ENCODE measurements around the gene MPC1.

The MPC1 gene

DNA sequence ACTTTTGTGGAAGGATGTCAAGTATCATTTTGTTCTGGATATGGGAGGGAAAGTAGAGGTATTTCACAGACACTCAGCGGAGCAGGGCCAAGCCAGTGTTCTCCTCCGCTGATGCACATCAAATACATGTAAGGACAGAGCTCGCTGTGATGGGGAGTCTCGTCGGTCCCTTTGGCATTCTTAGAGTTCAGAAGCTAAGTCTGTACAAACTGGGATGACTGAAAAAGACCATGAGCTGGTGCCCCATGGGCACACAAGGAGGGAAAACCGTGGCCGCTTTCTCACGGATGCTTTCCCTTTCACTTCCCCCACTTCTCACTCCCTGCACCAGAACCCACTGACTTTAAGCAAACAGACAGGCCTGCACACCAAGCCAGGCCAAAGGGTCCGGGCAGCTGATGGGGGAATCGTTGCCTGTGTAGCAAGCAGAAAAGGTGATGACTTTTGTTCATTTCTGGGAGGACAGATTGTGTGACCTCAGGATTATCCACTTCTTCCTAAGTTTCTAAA, 27.7 kb upstream of the MPC1 start:
- Histone ChIP-seq H3K4me1 (ENCODE audit: low read length) (no peaks in the 10 kb centered on the region), H3K4me3 (ENCODE audit: low read length) (no peak overlapping the region), H3K9me2 (replicated peaks; ENCODE audit: insufficient read depth, low read length) (no peaks in the 10 kb centered on the region), H3K79me2 (ENCODE audit: low read length) (no peaks in the 10 kb centered on the region), H4K20me1 (ENCODE audit: insufficient read depth, low read length) (no peaks in the 10 kb centered on the region), H3K27ac (ENCODE audit: low read length) (no peak overlapping the region), H3K9ac (ENCODE audit: low read length) (no peak overlapping the region), H3K4me2 (ENCODE audit: low read depth, low read length) (no peak overlapping the region), H3K36me3 (replicated peaks; ENCODE audit: insufficient read depth, low read length) (no peaks in the 10 kb centered on the region), H3K27me3 (replicated peaks; ENCODE audit: insufficient read depth, low read length) (no peaks in the 10 kb centered on the region), H2AFZ (ENCODE audit: low read length) (no peak overlapping the region), H3K9me3 (replicated peaks; ENCODE audit: insufficient read depth, low read length) (no peaks in the 10 kb centered on the region), H3F3A (ENCODE audit: insufficient read depth, low read length) (no peaks in the 10 kb centered on the region)
- TF ChIP-seq EZH2phosphoT487 (IDR thresholded peaks at IDR 0.05; ENCODE audit: low read length) (no peak), EZH2 (optimal IDR thresholded peaks at IDR 0.05; ENCODE audit: low read depth, low read length) (no peak)
- TF ChIP-seq, protein P1, sequence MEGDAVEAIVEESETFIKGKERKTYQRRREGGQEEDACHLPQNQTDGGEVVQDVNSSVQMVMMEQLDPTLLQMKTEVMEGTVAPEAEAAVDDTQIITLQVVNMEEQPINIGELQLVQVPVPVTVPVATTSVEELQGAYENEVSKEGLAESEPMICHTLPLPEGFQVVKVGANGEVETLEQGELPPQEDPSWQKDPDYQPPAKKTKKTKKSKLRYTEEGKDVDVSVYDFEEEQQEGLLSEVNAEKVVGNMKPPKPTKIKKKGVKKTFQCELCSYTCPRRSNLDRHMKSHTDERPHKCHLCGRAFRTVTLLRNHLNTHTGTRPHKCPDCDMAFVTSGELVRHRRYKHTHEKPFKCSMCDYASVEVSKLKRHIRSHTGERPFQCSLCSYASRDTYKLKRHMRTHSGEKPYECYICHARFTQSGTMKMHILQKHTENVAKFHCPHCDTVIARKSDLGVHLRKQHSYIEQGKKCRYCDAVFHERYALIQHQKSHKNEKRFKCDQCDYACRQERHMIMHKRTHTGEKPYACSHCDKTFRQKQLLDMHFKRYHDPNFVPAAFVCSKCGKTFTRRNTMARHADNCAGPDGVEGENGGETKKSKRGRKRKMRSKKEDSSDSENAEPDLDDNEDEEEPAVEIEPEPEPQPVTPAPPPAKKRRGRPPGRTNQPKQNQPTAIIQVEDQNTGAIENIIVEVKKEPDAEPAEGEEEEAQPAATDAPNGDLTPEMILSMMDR (IDR thresholded peaks at IDR 0.05; ENCODE audit: low read length) = no peak
- no peak for DNase-seq

- no peak overlapping the region for H3K27ac ChIP-seq (ENCODE audit: low read length)
- no peak for DNase-seq
- no peak overlapping the region for H3K9ac ChIP-seq (ENCODE audit: low read length)
- H3K9me3 ChIP-seq (replicated peaks; ENCODE audit: insufficient read depth, low read length) = no peaks in the 10 kb centered on the region
- H3K9me2 ChIP-seq (replicated peaks; ENCODE audit: insufficient read depth, low read length) = no peaks in the 10 kb centered on the region
- no peak overlapping the region for H3K4me3 ChIP-seq (ENCODE audit: low read length)
- no peaks in the 10 kb centered on the region for H3K79me2 ChIP-seq (ENCODE audit: low read length)
- H3F3A ChIP-seq (ENCODE audit: insufficient read depth, low read length) = no peaks in the 10 kb centered on the region
- H4K20me1 ChIP-seq (ENCODE audit: insufficient read depth, low read length) = no peaks in the 10 kb centered on the region
- no peak overlapping the region for H3K4me2 ChIP-seq (ENCODE audit: low read depth, low read length)
- no peak for TF ChIP-seq EZH2phosphoT487 (IDR thresholded peaks at IDR 0.05; ENCODE audit: low read length)
- TF ChIP-seq EZH2 (optimal IDR thresholded peaks at IDR 0.05; ENCODE audit: low read depth, low read length) = no peak
- TF ChIP-seq, protein P1 (IDR thresholded peaks at IDR 0.05; ENCODE audit: low read length) = no peak
- no peak overlapping the region for H2AFZ ChIP-seq (ENCODE audit: low read length)
- H3K4me1 ChIP-seq (ENCODE audit: low read length) = no peaks in the 10 kb centered on the region
- no peaks in the 10 kb centered on the region for H3K27me3 ChIP-seq (replicated peaks; ENCODE audit: insufficient read depth, low read length)
- H3K36me3 ChIP-seq (replicated peaks; ENCODE audit: insufficient read depth, low read length) = no peaks in the 10 kb centered on the region
Measured at GRCh38 chr6:166408936-166409755, 26.4 kb upstream of the MPC1 start.

- TF ChIP-seq, protein P1 (IDR thresholded peaks at IDR 0.05; ENCODE audit: low read length) = no peak
- no peak for TF ChIP-seq EZH2 (optimal IDR thresholded peaks at IDR 0.05; ENCODE audit: low read depth, low read length)
- TF ChIP-seq EZH2phosphoT487 (IDR thresholded peaks at IDR 0.05; ENCODE audit: low read length) = no peak
- Histone ChIP-seq H3K36me3 (replicated peaks; ENCODE audit: insufficient read depth, low read length) (no peaks in the 10 kb centered on the region), H2AFZ (ENCODE audit: low read length) (no peak overlapping the region), H3K4me1 (ENCODE audit: low read length) (no peaks in the 10 kb centered on the region), H3K9me3 (replicated peaks; ENCODE audit: insufficient read depth, low read length) (no peaks in the 10 kb centered on the region), H3K4me2 (ENCODE audit: low read depth, low read length) (no peak overlapping the region), H3F3A (ENCODE audit: insufficient read depth, low read length) (no peaks in the 10 kb centered on the region), H3K9me2 (replicated peaks; ENCODE audit: insufficient read depth, low read length) (no peaks in the 10 kb centered on the region), H4K20me1 (ENCODE audit: insufficient read depth, low read length) (no peaks in the 10 kb centered on the region), H3K79me2 (ENCODE audit: low read length) (no peaks in the 10 kb centered on the region), H3K27me3 (replicated peaks; ENCODE audit: insufficient read depth, low read length) (no peaks in the 10 kb centered on the region), H3K9ac (ENCODE audit: low read length) (no peak overlapping the region), H3K4me3 (ENCODE audit: low read length) (no peak overlapping the region), H3K27ac (ENCODE audit: low read length) (no peak overlapping the region)
- no peak for DNase-seq
Measured at GRCh38 chr6:166406197-166406596, 23.5 kb upstream of the MPC1 start.
